Measurements from ENCODE around the gene SPATA13. TPM values are rescaled to one million over a fixed set of nuclear protein-coding genes. Genes with fewer than 3 reads are reported as not detected.

SPATA13 gene
- total RNA-seq, 1 donor from 2014 or later, result 44.2 TPM

- Histone ChIP-seq H3K27ac (no peak overlapping the region), H3K4me1 (no peaks in the 10 kb centered on the region), H3K36me3 (no peaks in the 10 kb centered on the region)
Measured at GRCh38 chr13:24181991-24182702, 21.6 kb downstream of the SPATA13 start.

DNA sequence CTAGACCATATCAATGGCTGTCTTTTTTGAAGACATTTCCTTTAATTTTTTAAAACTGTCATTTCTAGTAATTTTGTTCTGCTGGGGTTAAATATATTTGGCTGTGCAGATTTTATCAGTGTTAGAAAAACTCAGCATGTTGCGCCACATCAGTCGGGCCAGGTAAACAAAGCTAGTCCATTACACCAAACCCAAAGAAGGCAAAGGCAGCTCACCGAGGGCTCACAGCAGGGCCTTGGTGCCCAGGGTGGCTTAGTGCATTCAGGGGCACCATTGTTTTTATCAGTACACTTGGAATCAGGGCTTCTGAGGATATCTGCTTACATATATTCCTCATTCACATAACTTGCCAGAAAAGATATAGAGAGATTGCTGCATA, 22.2 kb downstream of the SPATA13 start:
- no peak for ATAC-seq
- intact Hi-C loops (cut with DNase I), result no loop called here
- no peak for DNase-seq
- Histone ChIP-seq H3K27me3 (ENCODE audit: low read depth) (no peaks in the 10 kb centered on the region), H3K27ac (no peak overlapping the region), H3K36me3 (no peaks in the 10 kb centered on the region), H3K9me3 (no peaks in the 10 kb centered on the region), H3K4me3 (no peak overlapping the region), H3K4me1 (no peaks in the 10 kb centered on the region)
- TF ChIP-seq CTCF (IDR thresholded peaks at IDR 0.05), result no peak

More at GRCh38 chr13:24181991-24182702, 21.6 kb downstream of the SPATA13 start:
- Histone ChIP-seq H3K27me3 (ENCODE audit: low read depth) (no peaks in the 10 kb centered on the region), H3K9me3 (no peaks in the 10 kb centered on the region), H3K4me3 (no peak overlapping the region)
- TF ChIP-seq CTCF (IDR thresholded peaks at IDR 0.05), result no peak
- DNase-seq (no peak), ATAC-seq (no peak)
- intact Hi-C loops (cut with DNase I), result no loop called here

DNA sequence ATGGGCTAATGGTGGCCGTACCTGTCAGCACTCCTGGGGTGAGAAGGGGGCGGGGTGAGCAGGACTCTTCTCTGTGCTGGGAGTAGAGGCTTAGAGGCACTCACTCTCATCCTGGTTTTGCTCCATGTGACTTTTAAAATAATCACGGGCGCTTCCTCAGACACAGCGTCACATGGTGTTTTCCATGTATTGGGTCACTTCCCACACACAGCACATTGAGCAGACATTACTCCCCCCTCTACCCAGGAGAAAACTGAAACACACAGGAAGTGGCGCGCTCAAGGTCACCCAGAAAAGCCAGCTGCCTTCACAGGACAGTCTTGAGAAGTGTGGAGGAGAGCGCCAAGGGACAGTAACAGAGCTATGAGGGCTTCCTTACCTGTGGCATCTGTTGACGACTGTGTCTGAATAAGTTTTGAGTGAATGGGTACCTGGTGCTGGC, 23.2 kb downstream of the SPATA13 start:
- no peak for TF ChIP-seq CTCF (IDR thresholded peaks at IDR 0.05)
- intact Hi-C loops (cut with DNase I), result no loop called here
- H3K27ac ChIP-seq, result no peak overlapping the region
- H3K9me3 ChIP-seq, result no peaks in the 10 kb centered on the region
- no peak for ATAC-seq
- H3K27me3 ChIP-seq (ENCODE audit: low read depth), result no peaks in the 10 kb centered on the region
- DNase-seq, result no peak
- H3K4me1 ChIP-seq, result no peaks in the 10 kb centered on the region
- H3K36me3 ChIP-seq, result no peaks in the 10 kb centered on the region
- H3K4me3 ChIP-seq, result no peak overlapping the region

GRCh38 chr13:24184265-24184841, 23.8 kb downstream of the SPATA13 start:
- ATAC-seq (no peak), DNase-seq (no peak)
- Histone ChIP-seq H3K27me3 (ENCODE audit: low read depth) (no peaks in the 10 kb centered on the region), H3K9me3 (no peaks in the 10 kb centered on the region), H3K4me3 (no peak overlapping the region), H3K36me3 (no peaks in the 10 kb centered on the region), H3K27ac (no peak overlapping the region), H3K4me1 (no peaks in the 10 kb centered on the region)
- intact Hi-C loops (cut with DNase I), result no loop called here
- no peak for TF ChIP-seq CTCF (IDR thresholded peaks at IDR 0.05)

- Histone ChIP-seq H3K27ac (no peak overlapping the region), H3K4me1 (no peaks in the 10 kb centered on the region)
- DNase-seq, result no peak
Measured at GRCh38 chr13:24184882-24185281, 24.4 kb downstream of the SPATA13 start.

More at GRCh38 chr13:24184882-24185281, 24.4 kb downstream of the SPATA13 start:
- Histone ChIP-seq H3K9me3 (no peaks in the 10 kb centered on the region), H3K4me3 (no peak overlapping the region), H3K27me3 (ENCODE audit: low read depth) (no peaks in the 10 kb centered on the region), H3K36me3 (no peaks in the 10 kb centered on the region)
- no peak for ATAC-seq
- intact Hi-C loops (cut with DNase I), result no loop called here
- TF ChIP-seq CTCF (IDR thresholded peaks at IDR 0.05), result no peak
